GM21447 (cell line): ENCODE data around the gene ZNF672.

Experiments
- ATAC-seq: cut with Tn5 transposase; IDR thresholded peaks from one replicate; pipeline ENCODE4 v1.9.1; 2021; ENCODE audit not compliant: unreplicated experiment

The ZNF672 gene

GRCh38 chr1:248831842-248832241 is 6.2 kb upstream of the ZNF672 start:
- ATAC-seq, result no peak

DNA sequence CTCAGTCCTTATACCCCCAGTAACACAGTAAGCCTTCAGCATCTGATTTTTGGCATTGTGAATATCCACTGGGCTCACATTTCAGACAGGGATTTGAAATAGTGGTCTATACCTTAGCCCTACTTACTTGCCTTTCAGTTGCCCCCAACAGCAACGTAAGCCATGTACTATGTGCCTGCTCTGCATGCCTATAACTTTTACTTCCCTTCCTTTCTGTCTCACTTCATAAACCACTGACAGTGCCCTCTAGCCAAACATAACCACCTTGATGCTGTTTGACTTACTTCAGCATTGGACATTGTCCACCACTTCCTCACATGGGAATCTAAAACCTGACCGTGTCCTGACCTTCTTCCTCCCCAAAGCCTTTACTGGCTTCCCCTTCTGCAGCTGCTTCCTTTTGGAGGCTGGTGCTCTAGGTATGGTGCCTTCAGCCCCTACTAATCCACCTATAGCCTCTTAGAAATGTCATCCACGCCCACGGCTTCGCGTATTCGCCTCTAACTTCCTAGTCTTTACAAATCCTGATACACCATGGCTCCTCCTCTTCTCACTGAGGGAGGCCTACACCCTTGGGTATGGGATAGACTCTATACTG is 3.6 kb upstream of the ZNF672 start:
- ATAC-seq, result no peak

- ATAC-seq, result no peak
Observed at GRCh38 chr1:248837045-248837780, 811 bp upstream of the ZNF672 start.

DNA sequence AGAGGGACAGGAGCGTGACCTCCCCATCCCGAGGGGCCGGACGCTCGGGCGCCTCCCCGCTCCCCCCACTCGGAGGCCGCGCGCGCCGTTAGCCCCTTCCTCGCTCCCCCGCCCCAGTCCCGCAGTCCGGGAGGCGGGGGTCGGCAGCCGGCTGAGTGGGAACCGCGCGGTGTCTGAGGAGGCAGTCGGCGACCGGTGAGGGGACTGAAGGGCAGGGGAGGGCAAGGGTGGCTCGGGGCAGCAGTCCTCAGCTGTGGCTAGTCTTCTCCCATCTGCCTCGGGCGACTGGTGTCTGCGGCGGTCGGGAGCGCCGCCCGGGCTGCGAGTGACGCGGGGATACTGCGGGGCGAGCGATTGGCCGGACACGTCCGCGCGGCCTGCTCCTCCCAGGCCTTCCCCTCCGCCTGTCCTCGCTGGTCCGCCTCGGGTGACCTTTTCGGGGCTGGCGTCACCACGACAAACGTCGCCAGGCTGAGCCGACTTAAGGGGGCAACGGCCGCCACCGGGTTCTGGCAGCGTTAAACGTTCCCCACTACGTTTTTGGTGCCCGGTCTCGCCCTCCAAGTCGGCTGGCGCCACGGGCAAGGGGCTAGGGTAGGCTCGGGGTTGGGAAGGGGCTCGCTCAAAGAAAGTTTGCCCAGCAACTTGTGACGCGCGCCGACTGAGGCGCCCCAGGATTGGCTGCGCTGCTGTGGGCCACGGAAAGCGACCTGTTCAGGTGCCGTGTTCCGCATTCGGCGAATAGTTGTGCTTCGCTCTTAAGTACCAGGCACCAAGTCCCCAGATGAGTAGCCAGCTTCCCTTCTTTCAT is 538 bp downstream of the ZNF672 start:
- ATAC-seq, result peak; percentile 65

DNA sequence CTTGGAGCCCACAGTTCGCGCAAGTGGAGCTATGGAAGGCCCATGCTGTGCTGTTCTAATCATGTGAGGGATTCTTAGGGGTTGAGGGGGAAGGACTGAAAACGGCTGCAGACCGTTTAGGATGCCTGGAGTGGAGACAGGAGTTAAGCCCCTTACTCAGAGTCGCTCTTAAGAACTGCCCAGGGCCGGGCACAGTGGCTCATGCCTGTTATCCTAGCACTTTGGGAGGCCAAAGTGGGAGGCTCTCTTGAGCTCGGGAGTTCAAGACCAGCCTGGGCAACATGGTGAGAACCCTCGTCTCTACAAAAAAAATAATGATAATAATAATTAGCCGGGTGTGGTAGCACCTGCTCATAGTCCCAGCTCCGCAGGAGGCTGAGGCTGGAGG is 1.1 kb downstream of the ZNF672 start:
- no peak for ATAC-seq

GRCh38 chr1:248840946-248841345 is 2.9 kb downstream of the ZNF672 start:
- no peak for ATAC-seq

DNA sequence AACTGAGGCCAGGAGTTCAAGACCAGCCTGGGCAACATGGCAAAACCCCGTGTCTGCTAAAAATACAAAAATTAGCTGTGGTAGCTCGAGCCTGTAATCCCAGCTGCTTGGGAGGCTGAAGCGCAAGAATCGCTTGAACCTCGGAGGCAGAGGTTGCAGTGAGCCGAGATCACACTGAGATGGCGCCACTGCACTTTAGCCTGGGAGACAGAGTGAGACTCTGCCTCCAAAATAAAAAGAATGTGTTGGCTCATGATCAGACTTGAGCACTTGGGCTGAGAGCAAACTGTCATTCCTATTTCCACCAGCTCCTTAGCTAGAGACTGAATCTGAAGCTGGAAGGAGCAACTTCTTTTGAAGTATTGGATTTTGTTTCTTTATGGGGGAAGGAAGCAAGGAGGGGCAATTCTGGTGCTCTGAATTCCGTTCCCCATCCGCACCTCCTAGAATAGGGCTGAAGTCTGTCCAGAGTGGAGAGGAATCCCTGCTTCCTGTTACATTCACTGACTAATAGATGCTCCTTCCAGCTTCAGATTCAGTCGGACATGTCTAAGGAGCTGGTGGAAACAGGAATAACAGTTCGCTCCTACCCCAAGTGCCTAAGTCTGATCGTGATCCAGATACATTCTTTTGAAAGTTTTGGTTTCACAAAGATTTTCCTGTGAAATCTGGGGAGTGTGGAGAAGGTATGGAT is 3.8 kb downstream of the ZNF672 start:
- no peak for ATAC-seq

GRCh38 chr1:248842781-248843331 is 4.8 kb downstream of the ZNF672 start:
- ATAC-seq, result no peak

DNA sequence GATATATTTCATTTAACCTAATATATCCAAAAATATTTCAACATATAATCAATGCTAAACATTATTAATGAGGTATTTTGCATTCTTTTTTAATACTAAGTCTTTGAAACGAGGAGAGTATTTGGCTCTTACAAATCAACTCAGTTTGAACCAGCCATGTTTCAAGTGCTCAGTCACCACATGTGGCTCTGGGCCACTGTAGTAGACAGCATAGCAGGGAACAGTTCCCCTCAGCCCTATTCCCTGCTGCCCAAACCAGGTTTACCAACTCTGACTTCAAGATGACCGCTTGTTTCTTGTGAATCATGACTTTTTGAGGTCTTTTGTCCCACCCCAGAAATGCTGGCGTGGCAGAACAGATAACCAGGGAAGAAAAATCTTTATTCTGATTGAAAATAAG is 5.7 kb downstream of the ZNF672 start:
- no peak for ATAC-seq

DNA sequence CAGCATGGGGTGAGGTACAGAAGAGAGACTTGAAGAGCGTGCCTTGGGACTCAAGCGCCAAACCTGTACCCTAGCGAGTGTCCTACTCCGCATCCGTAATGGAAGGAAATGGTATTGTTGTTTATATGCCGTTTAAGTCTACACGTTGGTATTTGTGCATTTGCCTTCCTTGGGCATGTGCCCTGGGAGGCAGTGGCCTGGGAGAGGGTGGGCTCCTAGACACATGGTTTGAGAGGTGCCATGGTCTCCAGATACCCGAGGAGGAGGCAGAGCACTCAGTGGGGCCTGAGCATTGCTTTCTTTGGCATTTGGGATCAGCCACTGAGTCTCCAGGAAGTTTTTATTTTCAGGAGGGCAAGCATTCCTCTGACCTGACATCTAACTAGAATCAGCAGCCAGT is 6.5 kb downstream of the ZNF672 start:
- ATAC-seq, result no peak

DNA sequence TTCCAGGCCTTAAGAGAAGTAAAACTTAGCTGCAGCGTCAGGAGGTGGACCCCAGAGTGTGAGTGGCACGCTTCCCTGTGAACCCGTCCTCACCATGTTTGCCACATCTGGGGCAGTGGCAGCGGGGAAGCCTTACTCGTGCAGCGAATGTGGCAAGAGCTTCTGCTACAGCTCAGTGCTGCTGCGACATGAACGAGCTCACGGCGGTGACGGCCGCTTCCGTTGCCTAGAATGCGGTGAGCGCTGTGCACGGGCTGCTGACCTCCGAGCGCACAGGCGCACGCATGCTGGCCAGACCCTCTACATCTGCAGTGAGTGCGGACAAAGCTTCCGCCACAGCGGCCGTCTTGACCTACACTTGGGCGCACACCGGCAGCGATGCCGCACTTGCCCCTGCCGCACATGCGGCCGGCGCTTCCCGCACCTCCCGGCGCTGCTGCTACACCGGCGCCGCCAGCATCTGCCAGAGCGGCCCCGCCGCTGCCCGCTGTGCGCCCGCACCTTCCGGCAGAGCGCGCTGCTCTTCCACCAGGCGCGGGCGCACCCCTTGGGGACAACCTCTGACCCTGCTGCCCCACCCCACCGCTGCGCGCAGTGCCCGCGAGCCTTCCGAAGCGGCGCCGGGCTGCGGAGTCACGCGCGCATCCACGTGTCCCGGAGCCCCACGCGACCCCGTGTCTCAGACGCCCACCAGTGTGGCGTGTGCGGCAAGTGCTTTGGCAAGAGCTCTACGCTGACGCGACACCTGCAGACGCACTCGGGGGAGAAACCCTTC is 9.3 kb downstream of the ZNF672 start:
- ATAC-seq, result no peak

DNA sequence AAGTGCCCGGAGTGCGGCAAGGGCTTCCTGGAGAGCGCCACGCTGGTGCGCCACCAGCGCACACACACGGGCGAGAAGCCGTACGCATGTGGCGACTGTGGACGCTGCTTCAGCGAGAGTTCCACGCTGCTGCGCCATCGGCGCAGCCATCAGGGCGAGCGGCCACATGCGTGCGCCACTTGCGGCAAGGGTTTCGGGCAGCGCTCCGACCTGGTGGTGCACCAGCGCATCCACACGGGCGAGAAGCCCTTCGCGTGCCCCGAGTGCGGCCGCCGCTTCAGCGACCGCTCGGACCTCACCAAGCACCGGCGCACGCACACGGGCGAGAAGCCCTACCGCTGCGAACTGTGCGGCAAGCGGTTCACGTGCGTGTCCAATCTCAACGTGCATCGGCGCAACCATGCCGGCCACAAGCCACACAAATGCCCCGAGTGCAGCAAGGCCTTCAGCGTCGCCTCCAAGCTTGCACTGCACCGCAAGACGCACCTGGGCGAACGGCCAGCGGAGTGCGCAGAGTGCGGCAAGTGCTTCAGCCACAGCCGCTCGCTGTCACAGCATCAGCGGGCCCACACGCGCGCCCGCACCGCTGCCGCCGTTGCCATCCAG is 10.0 kb downstream of the ZNF672 start:
- ATAC-seq, result no peak

DNA sequence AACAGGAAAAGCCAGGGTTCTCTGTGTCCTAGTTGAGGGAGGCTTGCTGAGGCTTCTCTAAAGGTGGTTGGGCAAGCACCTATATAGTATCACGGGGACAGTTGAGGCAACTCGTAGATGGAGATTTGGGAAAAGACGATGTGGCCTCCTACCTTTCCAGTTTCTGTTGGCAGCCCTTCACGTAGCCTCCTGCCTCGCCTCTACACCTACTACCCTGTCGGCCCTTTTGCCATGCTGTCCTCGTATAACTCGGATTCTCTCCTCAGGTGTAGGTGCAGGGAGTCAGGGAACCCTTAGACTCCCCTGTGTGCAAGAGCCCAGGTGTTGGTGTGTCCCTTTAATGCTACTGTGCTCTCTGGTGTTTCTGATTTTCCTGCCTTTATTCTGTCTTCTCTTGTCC is 10.6 kb downstream of the ZNF672 start:
- no peak for ATAC-seq

GRCh38 chr1:248849152-248849551 is 11.1 kb downstream of the ZNF672 start:
- no peak for ATAC-seq

- ATAC-seq, result no peak
Observed at GRCh38 chr1:248849637-248850036, 11.6 kb downstream of the ZNF672 start.

- ATAC-seq, result no peak
Observed at GRCh38 chr1:248850124-248850523, 12.1 kb downstream of the ZNF672 start.

- ATAC-seq, result no peak
Observed at GRCh38 chr1:248850536-248851251, 12.7 kb downstream of the ZNF672 start.

- no peak for ATAC-seq
Observed at GRCh38 chr1:248851390-248851789, 13.4 kb downstream of the ZNF672 start.
